ENCODE data around the gene NPR2. TPM values are rescaled to one million over a fixed set of nuclear protein-coding genes. Genes with fewer than 3 reads are reported as not detected.
A peak's percentile ranks its signal among the peaks of the same experiment; 100 is the strongest.

The NPR2 gene
- total and polyA plus RNA-seq, 2 of the 13 experiments (the other 11 are each of a cell fraction or from before 2014, with no cell fraction given): 7.4 to 9.4 TPM

GRCh38 chr9:35746583-35746982 lies 44.8 kb upstream of the NPR2 start (continued):
- TF ChIP-seq HNF1B (CRISPR knock-in tag; IDR thresholded peaks at IDR 0.05) (no peak), AHR (CRISPR knock-in tag; IDR thresholded peaks at IDR 0.05) (no peak), KLF15 (CRISPR knock-in tag; IDR thresholded peaks at IDR 0.05; ENCODE audit: borderline replicate concordance) (no peak), NCOR1 (IDR thresholded peaks at IDR 0.05; ENCODE audit: borderline replicate concordance, low read length) (no peak), ATF2 (CRISPR knock-in tag; IDR thresholded peaks at IDR 0.05) (no peak), ZNF687 (CRISPR knock-in tag; IDR thresholded peaks at IDR 0.05) (no peak), SETDB1 (CRISPR knock-in tag; IDR thresholded peaks at IDR 0.05; ENCODE audit: borderline replicate concordance) (no peak), STAT5B (CRISPR knock-in tag; IDR thresholded peaks at IDR 0.05) (no peak), BCL3 (CRISPR knock-in tag; IDR thresholded peaks at IDR 0.05) (no peak), POLR2A (IDR thresholded peaks at IDR 0.05; ENCODE audit: insufficient read depth in 1 of 2, low read depth in 2 of 2, low read length in 2 of 2) (0 out of 4 replicates have a peak, but pooled peaks of 1 of the 2 experiments have one; percentile 14), ZNF780A (CRISPR knock-in tag; IDR thresholded peaks at IDR 0.05) (no peak), PITX1 (CRISPR knock-in tag; IDR thresholded peaks at IDR 0.05) (peak; percentile 20; the same call in 1 of the 2 replicates), THAP7 (CRISPR knock-in tag; IDR thresholded peaks at IDR 0.05) (no peak), SMYD3 (CRISPR knock-in tag; IDR thresholded peaks at IDR 0.05) (no peak), SMAD9 (CRISPR knock-in tag; IDR thresholded peaks at IDR 0.05) (no peak), ZNF784 (CRISPR knock-in tag; IDR thresholded peaks at IDR 0.05; ENCODE audit: borderline replicate concordance) (no peak), TMF1 (CRISPR knock-in tag; IDR thresholded peaks at IDR 0.05; ENCODE audit: low read depth) (no peak), ZBTB20 (CRISPR knock-in tag; IDR thresholded peaks at IDR 0.05; ENCODE audit: borderline replicate concordance, low read depth) (no peak), IKZF5 (CRISPR knock-in tag; IDR thresholded peaks at IDR 0.05) (0 out of 2 replicates have a peak, but pooled peaks have one; percentile 25), ARNT (IDR thresholded peaks at IDR 0.05) (no peak)
